GM12878 (cell line): ENCODE data around the gene MED4. TPM values are rescaled to one million over a fixed set of nuclear protein-coding genes. Genes with fewer than 3 reads are reported as not detected.

Source experiments
- ATAC-seq: fragments of 200-7000 bp; cut with Tn5 transposase; 3 replicates; pipeline ENCODE4 v1.9.1; 2020; ENCODE audit warnings: mild to moderate bottlenecking, moderate library complexity
- BruUV-seq: library from RNA; stranded (reverse); fragments of 400-500 nt; replicated peaks from 2 replicates; lab custom pipeline; 2021; lab: Mats Ljungman, UMichigan
- CTCF ChIA-PET: fragments of 300-600 bp; sonication (Branson Sonifier 250); formaldehyde crosslinking; extraction: SDS; loops from one replicate; lab custom pipeline; 2021; ENCODE audit warnings: inconsistent platforms; lab: Yijun Ruan, JAX
- POLR2A ChIA-PET: fragments of 350-600 bp; formaldehyde crosslinking; extraction: SDS; loops from one replicate; lab custom pipeline; 2021; ENCODE audit warnings: inconsistent platforms; lab: Charles Lee
- RAD21 ChIA-PET: fragments of 300-600 bp; sonication (Branson Sonifier 250); formaldehyde crosslinking; loops from one replicate; lab custom pipeline; 2023; ENCODE audit warnings: antibody characterized with exemption; ENCODE audit not compliant: unreplicated experiment; lab: Charles Lee
- SMC1A ChIA-PET: fragments of 300-600 bp; sonication (Branson Sonifier 250); formaldehyde crosslinking; loops from one replicate; lab custom pipeline; 2023; ENCODE audit not compliant: unreplicated experiment, uncharacterized antibody; lab: Charles Lee
- DNase-seq: peaks from one replicate; pipeline ENCODE4 v3.0.0-alpha.2; 2011; ENCODE audit warnings: low read depth, low spot score
- FAIRE-seq: peaks from 3 replicates; lab custom pipeline; 2011; peaks lifted over from hg19 to GRCh38; lab: Jason Lieb, UNC
- H2AFZ ChIP-seq: 2 replicates; pipeline ENCODE4 v1.6.0; 2011; ENCODE audit warnings: low read depth, low read length, control low read depth; ENCODE audit not compliant: control insufficient read depth
- H3K27ac ChIP-seq: 2 replicates; pipeline ENCODE4 v1.5.1; 2011; ENCODE audit warnings: control low read depth; ENCODE audit not compliant: control insufficient read depth, insufficient read depth
- H3K27me3 ChIP-seq, 2 experiments: replicated peaks in 1 of 2; 2 replicates each; pipeline versions ENCODE4 v1.6.0 to v1.6.1; 2011; ENCODE audit warnings: low read length in 1 of 2; ENCODE audit not compliant: control insufficient read depth in 2 of 2, insufficient read depth in 2 of 2
- H3K36me3 ChIP-seq, 2 experiments: 2 replicates each; pipeline ENCODE4 v1.5.1; 2011; ENCODE audit warnings: low read length in 1 of 2; ENCODE audit not compliant: control insufficient read depth in 2 of 2, insufficient read depth in 2 of 2
- H3K4me1 ChIP-seq: 2 replicates; pipeline ENCODE4 v1.6.1; 2011; ENCODE audit warnings: mild to moderate bottlenecking, low read length, moderate library complexity, mixed read lengths; ENCODE audit not compliant: control insufficient read depth, insufficient read depth
- H3K4me2 ChIP-seq: 2 replicates; pipeline ENCODE4 v1.6.0; 2011; ENCODE audit warnings: control low read depth; ENCODE audit not compliant: control insufficient read depth, insufficient read depth
- H3K4me3 ChIP-seq: fragments of 200-600 bp; sonication (generic); 2 replicates; pipeline ENCODE4 v1.5.1; 2016
- H3K79me2 ChIP-seq: 2 replicates; pipeline ENCODE4 v1.6.0; 2011; ENCODE audit warnings: low read length; ENCODE audit not compliant: control insufficient read depth, insufficient read depth
- H3K9ac ChIP-seq: 2 replicates; pipeline ENCODE4 v1.8.0; 2011; ENCODE audit warnings: low read length, control low read depth, mixed read lengths; ENCODE audit not compliant: control insufficient read depth, insufficient read depth
- H3K9me3 ChIP-seq: replicated peaks from 3 replicates; pipeline ENCODE4 v1.5.1; 2011; ENCODE audit warnings: mild to moderate bottlenecking, low read length; ENCODE audit not compliant: control insufficient read depth, insufficient read depth
- H4K20me1 ChIP-seq: 2 replicates; pipeline ENCODE4 v1.6.0; 2011; ENCODE audit not compliant: control insufficient read depth, insufficient read depth
- BCL11A ChIP-seq: IDR thresholded peaks from 2 replicates; pipeline ENCODE4 v1.6.1; 2011; ENCODE audit warnings: low read depth, low read length
- CHD2 ChIP-seq: IDR thresholded peaks from 2 replicates; pipeline ENCODE4 v1.6.1; 2011; ENCODE audit warnings: low read depth, low read length, improper control_type of control experiment, borderline replicate concordance
- KAT2A ChIP-seq: conservative IDR thresholded peaks from 2 replicates; pipeline ENCODE4 v1.6.1; 2011; ENCODE audit warnings: low read depth, low read length; ENCODE audit not compliant: control insufficient read depth
- NFIC ChIP-seq: IDR thresholded peaks from 2 replicates; pipeline ENCODE4 v1.6.1; 2012; ENCODE audit warnings: low read depth, mild to moderate bottlenecking, inconsistent platforms, low read length, moderate library complexity
- NFYB ChIP-seq: IDR thresholded peaks from 2 replicates; pipeline ENCODE4 v1.6.1; 2011; ENCODE audit warnings: low read depth, mild to moderate bottlenecking, low read length, improper control_type of control experiment, moderate library complexity; ENCODE audit not compliant: insufficient read depth
- POLR2AphosphoS5 ChIP-seq: IDR thresholded peaks from 2 replicates; pipeline ENCODE4 v1.6.1; 2011; ENCODE audit warnings: mild to moderate bottlenecking, low read length, inconsistent platforms
- ZSCAN29 ChIP-seq: fragments of 450-650 bp; IDR thresholded peaks from 2 replicates; pipeline ENCODE4 v1.6.1; 2017; ENCODE audit warnings: mild to moderate bottlenecking, moderate library complexity
- ZZZ3 ChIP-seq: IDR thresholded peaks from 2 replicates; pipeline ENCODE4 v1.6.1; 2011; ENCODE audit warnings: low read depth; ENCODE audit not compliant: control insufficient read depth, insufficient read length
- WGBS: methylation state at CpG from one replicate; pipeline ENCODE4 v1.1.6; 2016; ENCODE audit warnings: low lambda C conversion rate; ENCODE audit not compliant: insufficient replicate concordance, insufficient coverage; ENCODE audit errors: missing lambda C conversion rate; 5-methylcytosine and 5-hydroxymethylcytosine counted together
- in situ Hi-C: fragments of 300-500 bp; cut with MboI; formaldehyde crosslinking; loops from 9 replicates; pipeline ENCODE4 v1.14.3; 2018; ENCODE audit warnings: mixed read lengths
- intact Hi-C: fragments of 100-400 bp; cut with micrococcal nuclease; formaldehyde crosslinking; loops from one replicate; pipeline ENCODE4 v1.14.2; 2022; ENCODE audit not compliant: unreplicated experiment
- polyA plus RNA-seq, 11 experiments: library from polyadenylated mRNA; depleted of rRNA in 4 of 11; unstranded in 6 of 11; stranded (reverse) in 5 of 11; fragments of >200 nt; fragmentation: Nextera tagmentation in 4 of 11; fragmentation: Illumina TruSeq in 1 of 11; extraction: Ambion mirVana in 4 of 11; extraction: Trizol in 1 of 11; gene quantifications; 1 replicate in 1 of 11; 2 replicates in 10 of 11; pipeline versions ENCODE4 v1.2.1 to v1.2.3, GENCODE V29; 2011 to 2016; ENCODE audit warnings: inconsistent platforms in 2 of 11, missing spikeins in 2 of 11, low read depth in 1 of 11
- total RNA-seq, 4 experiments: library from RNA; depleted of rRNA in 3 of 4; stranded (reverse); fragments of >200 nt in 3 of 4; fragmentation: Illumina TruSeq in 1 of 4; extraction: Trizol in 1 of 4; gene quantifications; 2 replicates each; pipeline versions ENCODE4 v1.2.1 to v1.2.3, GENCODE V29; 2013 to 2021
- TF ChIP-seq, protein P1 (sequence below): IDR thresholded peaks from 2 replicates; pipeline ENCODE4 v1.6.1; 2011; ENCODE audit warnings: borderline replicate concordance, low read depth, mild to moderate bottlenecking, moderate library complexity, low read length; ENCODE audit not compliant: insufficient read depth, poor library complexity, severe bottlenecking
- TF ChIP-seq, protein P2 (sequence below): IDR thresholded peaks from 2 replicates; pipeline ENCODE4 v1.6.1; 2011; ENCODE audit warnings: borderline replicate concordance, low read depth, mild to moderate bottlenecking, moderate library complexity, mixed read lengths, low read length; ENCODE audit not compliant: insufficient read depth; ENCODE audit errors: extremely low read length

Gene MED4
- total and polyA plus RNA-seq, 10 of the 15 experiments (the other 5 are each of a cell fraction or from before 2014, with no cell fraction given), result 31.5 to 117 (median 87.4) TPM

GRCh38 chr13:48074006-48074405, 20.9 kb downstream of the MED4 start:
- Histone ChIP-seq H2AFZ (no peak overlapping the region), H3K9ac (no peak overlapping the region), H3K36me3 (peaks cover 8 to 29% of the 10 kb centered on the region in 2 experiments; a peak in 3 of 4 replicates), H3K79me2 (no peaks in the 10 kb centered on the region; the same call in 1 of the 2 replicates), H3K9me3 (peaks cover 13% of the 10 kb centered on the region; the same call in 2 of the 3 replicates), H3K4me2 (no peak overlapping the region), H3K4me3 (no peak overlapping the region), H3K27ac (no peak overlapping the region), H4K20me1 (no peaks in the 10 kb centered on the region), H3K4me1 (peaks cover 7% of the 10 kb centered on the region), H3K27me3 (no peaks in the 10 kb centered on the region)
- in situ Hi-C loops (no loop called here), intact Hi-C loops (loop anchor here (10.0 kb wide), 1 partner anchor 279 kb away; no protein-coding TSS in a partner anchor)
- ChIA-PET CTCF (no interaction called here), RAD21 (no interaction called here), POLR2A (no interaction called here), SMC1A (no interaction called here)
- no peak for DNase-seq
- 97% methylated on average over 2 of the region's 2 CpGs for WGBS
- ATAC-seq, result no peak
- BruUV-seq, result no TSS peak
- TF ChIP-seq, protein P1, sequence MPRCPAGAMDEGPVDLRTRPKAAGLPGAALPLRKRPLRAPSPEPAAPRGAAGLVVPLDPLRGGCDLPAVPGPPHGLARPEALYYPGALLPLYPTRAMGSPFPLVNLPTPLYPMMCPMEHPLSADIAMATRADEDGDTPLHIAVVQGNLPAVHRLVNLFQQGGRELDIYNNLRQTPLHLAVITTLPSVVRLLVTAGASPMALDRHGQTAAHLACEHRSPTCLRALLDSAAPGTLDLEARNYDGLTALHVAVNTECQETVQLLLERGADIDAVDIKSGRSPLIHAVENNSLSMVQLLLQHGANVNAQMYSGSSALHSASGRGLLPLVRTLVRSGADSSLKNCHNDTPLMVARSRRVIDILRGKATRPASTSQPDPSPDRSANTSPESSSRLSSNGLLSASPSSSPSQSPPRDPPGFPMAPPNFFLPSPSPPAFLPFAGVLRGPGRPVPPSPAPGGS, result no peak
- TF ChIP-seq, protein P2, sequence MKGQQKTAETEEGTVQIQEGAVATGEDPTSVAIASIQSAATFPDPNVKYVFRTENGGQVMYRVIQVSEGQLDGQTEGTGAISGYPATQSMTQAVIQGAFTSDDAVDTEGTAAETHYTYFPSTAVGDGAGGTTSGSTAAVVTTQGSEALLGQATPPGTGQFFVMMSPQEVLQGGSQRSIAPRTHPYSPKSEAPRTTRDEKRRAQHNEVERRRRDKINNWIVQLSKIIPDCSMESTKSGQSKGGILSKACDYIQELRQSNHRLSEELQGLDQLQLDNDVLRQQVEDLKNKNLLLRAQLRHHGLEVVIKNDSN, result no peak
- TF ChIP-seq BCL11A (no peak), KAT2A (no peak), ZSCAN29 (no peak), POLR2AphosphoS5 (no peak), NFYB (no peak), CHD2 (no peak), ZZZ3 (no peak), NFIC (no peak)
- FAIRE-seq, result no peak
